Mesendoderm (in vitro differentiated cells): ENCODE results near the gene AMMECR1L.
"Not testable (repeated sequence)": the region's sequence is repeated elsewhere in the genome, so short reads cannot be mapped to it uniquely, and the experiment has no call there.

Source experiments
- DNase-seq: peaks from one replicate; pipeline ENCODE4 v3.0.0; 2013
- H2AK5ac ChIP-seq: 2 replicates; pipeline ENCODE4 v1.6.1; 2013; ENCODE audit warnings: low read length, inconsistent platforms
- H2BK120ac ChIP-seq: 2 replicates; pipeline ENCODE4 v1.6.1; 2013; ENCODE audit warnings: low read depth, mild to moderate bottlenecking, low read length, moderate library complexity, mixed read lengths
- H2BK15ac ChIP-seq: replicated peaks from 2 replicates; pipeline ENCODE4 v1.6.1; 2013; ENCODE audit warnings: low read depth, mild to moderate bottlenecking, moderate library complexity
- H2BK5ac ChIP-seq: 2 replicates; pipeline ENCODE4 v1.6.1; 2013; ENCODE audit warnings: low read length, inconsistent platforms
- H3K18ac ChIP-seq: 2 replicates; pipeline ENCODE4 v1.6.1; 2013; ENCODE audit warnings: mild to moderate bottlenecking, low read length, mixed read lengths
- H3K23ac ChIP-seq: one replicate; pipeline ENCODE4 v1.6.1; 2013; ENCODE audit warnings: low read length
- H3K27ac ChIP-seq: 2 replicates; pipeline ENCODE4 v1.5.1; 2013; ENCODE audit warnings: low read depth, mild to moderate bottlenecking, inconsistent platforms, low read length, moderate library complexity
- H3K27me3 ChIP-seq: 2 replicates; pipeline ENCODE4 v1.6.1; 2013; ENCODE audit warnings: low read length, control low read depth, mild to moderate bottlenecking, inconsistent platforms; ENCODE audit not compliant: insufficient read depth, poor library complexity
- H3K36me3 ChIP-seq: 2 replicates; pipeline ENCODE4 v1.6.1; 2013; ENCODE audit warnings: low read length, inconsistent platforms; ENCODE audit not compliant: control insufficient read depth, insufficient read depth
- H3K4ac ChIP-seq: one replicate; pipeline ENCODE4 v1.6.1; 2013; ENCODE audit warnings: low read depth, mild to moderate bottlenecking, low read length, moderate library complexity
- H3K4me1 ChIP-seq: 2 replicates; pipeline ENCODE4 v1.6.1; 2013; ENCODE audit warnings: low read depth, low read length, inconsistent platforms; ENCODE audit not compliant: control insufficient read depth
- H3K4me2 ChIP-seq: 2 replicates; pipeline ENCODE4 v1.6.1; 2013; ENCODE audit warnings: low read length
- H3K4me3 ChIP-seq: 2 replicates; pipeline ENCODE4 v1.5.1; 2013; ENCODE audit warnings: mild to moderate bottlenecking, low read length
- H3K56ac ChIP-seq: one replicate; pipeline ENCODE4 v1.6.1; 2013; ENCODE audit warnings: low read length
- H3K79me1 ChIP-seq: 2 replicates; pipeline ENCODE4 v1.6.1; 2013; ENCODE audit warnings: low read length, inconsistent platforms
- H3K79me2 ChIP-seq: 2 replicates; pipeline ENCODE4 v1.6.1; 2013; ENCODE audit warnings: mild to moderate bottlenecking, low read length; ENCODE audit not compliant: control insufficient read depth, insufficient read depth
- H3K9ac ChIP-seq: 2 replicates; pipeline ENCODE4 v1.6.1; 2013; ENCODE audit warnings: low read length, inconsistent platforms
- H4K5ac ChIP-seq: one replicate; pipeline ENCODE4 v1.6.1; 2013; ENCODE audit warnings: low read length
- H4K8ac ChIP-seq: one replicate; pipeline ENCODE4 v1.6.1; 2013; ENCODE audit warnings: low read depth, mild to moderate bottlenecking, control low read depth, low read length, moderate library complexity
- WGBS: extraction: QIAGEN DNeasy Blood & Tissue Kit; methylation state at CpG from one replicate; pipeline ENCODE4 v1.1.7; 2013; ENCODE audit warnings: low lambda C conversion rate, missing lambda C conversion rate; ENCODE audit not compliant: insufficient coverage; ENCODE audit errors: extremely low coverage; 5-methylcytosine and 5-hydroxymethylcytosine counted together

The AMMECR1L gene

DNA sequence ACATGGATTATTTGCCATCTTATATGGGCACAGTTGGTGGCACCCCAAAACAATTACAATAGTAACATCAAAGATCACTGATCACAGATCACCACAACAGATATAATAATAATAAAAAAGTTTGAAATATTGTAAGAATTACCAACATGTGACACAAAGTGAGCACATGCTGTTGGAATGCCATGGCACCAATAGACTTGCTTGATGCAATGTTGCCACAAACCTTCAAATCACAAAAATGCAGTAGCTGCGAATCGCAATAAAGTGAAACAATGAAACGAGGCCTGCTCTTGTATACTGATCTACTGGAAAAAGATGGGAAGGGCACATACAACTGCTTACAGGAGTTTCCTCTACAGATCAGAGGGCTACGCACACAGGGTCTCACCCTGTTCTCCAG, 32.2 kb upstream of the AMMECR1L start:
- no peak overlapping the region for H3K9ac ChIP-seq
- H2BK120ac ChIP-seq, result no peak overlapping the region
- H4K8ac ChIP-seq, result no peak overlapping the region
- H3K56ac ChIP-seq, result no peak overlapping the region
- no peak overlapping the region for H3K4ac ChIP-seq
- H3K27me3 ChIP-seq, result no peaks in the 10 kb centered on the region
- H2BK5ac ChIP-seq, result no peak overlapping the region
- no peak overlapping the region for H3K23ac ChIP-seq
- H3K79me2 ChIP-seq, result no peaks in the 10 kb centered on the region
- no peak overlapping the region for H3K27ac ChIP-seq
- H3K79me1 ChIP-seq, result no peaks in the 10 kb centered on the region
- no peak overlapping the region for H3K4me2 ChIP-seq
- no peak overlapping the region for H2BK15ac ChIP-seq
- H3K18ac ChIP-seq, result no peak overlapping the region
- H4K5ac ChIP-seq, result no peak overlapping the region
- H2AK5ac ChIP-seq, result no peak overlapping the region
- H3K4me1 ChIP-seq, result no peaks in the 10 kb centered on the region
- no peak overlapping the region for H3K4me3 ChIP-seq
- no CpG with 5 or more reads among the region's 4 CpGs for whole genome bisulfite sequencing
- H3K36me3 ChIP-seq, result no peaks in the 10 kb centered on the region
- no peak for DNase-seq

DNA sequence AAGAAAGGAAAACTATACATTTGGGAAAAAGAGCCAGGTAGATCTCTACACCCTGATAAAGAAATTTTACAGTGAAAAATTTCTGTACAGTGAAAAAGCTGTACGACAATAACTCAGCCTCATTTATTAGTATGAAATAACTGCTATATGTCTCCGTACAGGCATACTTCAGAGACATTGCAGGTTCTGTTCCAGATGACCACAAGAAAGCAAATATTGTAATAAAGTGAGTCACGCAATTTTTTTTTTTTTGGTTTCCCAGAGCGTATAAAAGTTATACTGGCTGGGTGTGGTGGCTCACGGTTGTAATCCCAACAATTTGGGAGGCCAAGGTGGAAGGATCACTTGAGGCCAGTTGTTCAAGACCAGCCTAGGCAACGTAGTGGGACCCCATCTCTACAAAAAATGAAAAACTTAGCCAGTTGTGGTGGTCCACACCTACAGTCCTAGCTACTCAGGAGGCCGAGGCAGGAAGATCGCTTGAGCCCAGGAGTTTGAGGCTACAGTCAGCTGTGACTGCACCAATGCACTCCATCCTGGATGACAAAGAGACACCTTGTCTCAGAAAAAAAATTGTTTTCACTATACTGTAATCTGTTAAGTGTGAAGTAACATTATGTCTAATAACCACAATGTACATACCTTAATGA, 28.2 kb upstream of the AMMECR1L start:
- H2AK5ac ChIP-seq, result no peak overlapping the region
- no peak overlapping the region for H4K5ac ChIP-seq
- no peaks in the 10 kb centered on the region for H3K36me3 ChIP-seq
- no peaks in the 10 kb centered on the region for H3K4me1 ChIP-seq
- H3K79me2 ChIP-seq, result no peaks in the 10 kb centered on the region
- no peak overlapping the region for H3K18ac ChIP-seq
- H3K56ac ChIP-seq, result no peak overlapping the region
- no peak overlapping the region for H3K4ac ChIP-seq
- H2BK120ac ChIP-seq, result no peak overlapping the region
- no peak overlapping the region for H2BK5ac ChIP-seq
- no peaks in the 10 kb centered on the region for H3K79me1 ChIP-seq
- no peak overlapping the region for H3K27ac ChIP-seq
- no peak overlapping the region for H4K8ac ChIP-seq
- no CpG with 5 or more reads among the region's 8 CpGs for WGBS
- no peak overlapping the region for H3K23ac ChIP-seq
- H2BK15ac ChIP-seq, result no peak overlapping the region
- no peak overlapping the region for H3K4me2 ChIP-seq
- DNase-seq, result no peak
- no peaks in the 10 kb centered on the region for H3K27me3 ChIP-seq
- H3K4me3 ChIP-seq, result no peak overlapping the region
- no peak overlapping the region for H3K9ac ChIP-seq

DNA sequence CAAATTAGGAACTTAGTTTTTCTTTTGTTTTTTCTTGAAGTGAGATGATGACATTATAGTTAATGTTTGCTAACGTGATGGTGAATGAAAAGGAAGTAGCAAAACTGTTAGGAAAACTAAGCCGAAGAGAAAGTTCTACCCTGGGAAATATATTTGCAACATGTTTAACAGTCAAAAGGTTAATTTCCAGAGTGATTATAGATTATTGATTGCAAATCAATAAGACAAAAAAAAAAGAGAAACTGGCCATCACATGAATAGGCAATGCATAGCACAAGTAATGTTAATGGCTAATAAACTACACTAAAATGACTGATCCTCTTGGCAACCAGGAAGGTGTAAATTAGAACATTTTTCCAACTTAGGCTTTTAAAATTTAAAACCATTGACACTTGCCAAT, 26.0 kb upstream of the AMMECR1L start:
- no peak overlapping the region for H4K8ac ChIP-seq
- H2BK5ac ChIP-seq, result no peak overlapping the region
- no peak overlapping the region for H3K18ac ChIP-seq
- H3K4me3 ChIP-seq, result no peak overlapping the region
- H3K56ac ChIP-seq, result no peak overlapping the region
- DNase-seq, result no peak
- no peak overlapping the region for H2BK15ac ChIP-seq
- no peaks in the 10 kb centered on the region for H3K27me3 ChIP-seq
- no peaks in the 10 kb centered on the region for H3K36me3 ChIP-seq
- no peaks in the 10 kb centered on the region for H3K79me1 ChIP-seq
- H3K79me2 ChIP-seq, result no peaks in the 10 kb centered on the region
- no peak overlapping the region for H3K9ac ChIP-seq
- H3K4me1 ChIP-seq, result no peaks in the 10 kb centered on the region
- H4K5ac ChIP-seq, result no peak overlapping the region
- no peak overlapping the region for H3K4me2 ChIP-seq
- no CpG with 5 or more reads among the region's 2 CpGs for WGBS
- no peak overlapping the region for H3K27ac ChIP-seq
- no peak overlapping the region for H3K4ac ChIP-seq
- no peak overlapping the region for H2AK5ac ChIP-seq
- no peak overlapping the region for H3K23ac ChIP-seq
- H2BK120ac ChIP-seq, result no peak overlapping the region

DNA sequence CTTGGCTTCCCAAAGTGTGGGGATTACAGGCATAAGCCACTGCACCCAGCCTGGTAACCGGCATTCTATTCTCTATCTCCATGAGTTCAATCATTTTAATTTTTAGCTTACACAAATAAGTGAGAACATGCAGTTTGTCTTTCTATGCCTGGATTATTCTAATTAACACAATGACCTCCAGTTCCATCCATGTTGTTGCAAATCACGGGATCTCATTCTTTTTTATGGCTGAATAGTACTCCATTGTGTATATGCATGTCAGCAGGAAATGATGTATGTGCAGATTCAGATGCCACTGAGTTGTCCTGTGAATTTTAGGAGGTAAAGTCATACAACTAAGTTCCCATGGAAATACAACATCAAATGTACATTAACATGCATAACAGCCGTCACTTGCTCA, 24.7 kb upstream of the AMMECR1L start:
- Histone ChIP-seq H2BK5ac (no peak overlapping the region), H3K4me1 (no peaks in the 10 kb centered on the region), H4K8ac (no peak overlapping the region), H2BK15ac (no peak overlapping the region), H4K5ac (no peak overlapping the region), H3K9ac (no peak overlapping the region), H3K27ac (no peak overlapping the region), H3K4me2 (no peak overlapping the region), H3K27me3 (no peaks in the 10 kb centered on the region), H3K4me3 (no peak overlapping the region), H2AK5ac (no peak overlapping the region), H3K18ac (no peak overlapping the region), H3K4ac (no peak overlapping the region), H3K23ac (no peak overlapping the region), H3K36me3 (no peaks in the 10 kb centered on the region), H2BK120ac (no peak overlapping the region), H3K56ac (no peak overlapping the region), H3K79me1 (no peaks in the 10 kb centered on the region), H3K79me2 (no peaks in the 10 kb centered on the region)
- DNase-seq, result no peak
- WGBS, result no CpG with 5 or more reads among the region's 3 CpGs

DNA sequence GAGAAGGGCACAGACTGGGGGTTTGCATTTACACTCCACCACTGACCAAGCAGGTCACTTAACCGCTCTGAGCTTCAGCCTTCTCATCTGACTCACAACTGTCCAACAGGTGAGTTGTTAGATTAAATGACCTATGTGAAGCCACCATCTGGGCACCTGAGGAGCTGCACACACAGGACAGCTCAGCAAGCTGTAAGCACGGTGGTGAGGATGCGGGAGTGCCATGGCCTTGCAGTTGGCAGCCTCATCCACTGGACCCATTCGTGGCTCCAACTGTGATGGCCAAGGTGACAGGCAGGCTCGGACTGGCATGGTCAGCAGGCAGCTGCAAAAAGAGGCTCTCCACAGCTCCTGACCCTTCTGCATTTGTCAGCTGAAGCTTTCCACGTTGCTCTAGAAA, 23.3 kb upstream of the AMMECR1L start:
- Histone ChIP-seq H3K79me1 (no peaks in the 10 kb centered on the region), H4K5ac (no peak overlapping the region), H2BK120ac (no peak overlapping the region), H3K4me1 (no peaks in the 10 kb centered on the region), H2BK5ac (no peak overlapping the region), H3K36me3 (no peaks in the 10 kb centered on the region), H3K27ac (no peak overlapping the region), H3K27me3 (no peaks in the 10 kb centered on the region), H4K8ac (no peak overlapping the region), H3K4me3 (no peak overlapping the region), H3K56ac (no peak overlapping the region), H3K4me2 (no peak overlapping the region), H3K79me2 (no peaks in the 10 kb centered on the region), H2AK5ac (no peak overlapping the region), H3K9ac (no peak overlapping the region), H3K18ac (no peak overlapping the region), H3K23ac (no peak overlapping the region), H3K4ac (no peak overlapping the region), H2BK15ac (no peak overlapping the region)
- WGBS, result no CpG with 5 or more reads among the region's 6 CpGs
- DNase-seq, result no peak

DNA sequence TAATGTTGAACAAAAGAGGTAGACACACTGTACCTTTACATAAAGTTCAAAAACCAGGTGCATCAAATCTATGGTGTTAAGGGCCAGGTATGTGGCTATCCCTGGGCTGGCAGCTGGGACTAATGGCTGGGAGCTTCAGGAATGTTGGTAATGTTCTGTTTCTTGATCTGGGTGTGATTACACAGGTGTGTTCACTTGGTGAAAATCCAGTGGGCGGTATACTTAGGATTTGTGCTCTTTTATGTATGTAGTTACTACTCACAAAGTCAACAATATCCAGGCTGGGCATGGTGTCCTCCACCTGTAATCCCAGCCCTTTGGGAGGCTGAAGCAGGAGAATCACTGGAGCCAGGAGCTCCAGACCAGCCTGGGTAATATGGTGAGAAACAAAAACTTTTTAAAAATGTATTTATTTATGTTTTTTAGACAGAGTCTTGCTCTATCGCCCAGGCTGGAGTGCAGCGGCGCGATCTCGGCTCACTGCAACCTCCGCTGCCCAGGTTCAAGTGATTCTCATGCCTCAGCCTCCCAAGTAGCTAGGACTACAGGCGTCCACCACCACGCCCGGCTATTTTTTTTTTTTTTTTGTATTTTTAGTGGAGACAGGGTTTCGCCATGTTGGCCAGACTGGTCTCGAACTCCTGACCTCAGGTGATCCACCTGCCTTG, 22.1 kb upstream of the AMMECR1L start:
- H2BK15ac ChIP-seq, H4K5ac ChIP-seq, H3K79me1 ChIP-seq, H3K27me3 ChIP-seq, H2BK120ac ChIP-seq, H3K23ac ChIP-seq, H2BK5ac ChIP-seq, H3K9ac ChIP-seq, H3K56ac ChIP-seq, DNase-seq, H3K4me1 ChIP-seq, H3K27ac ChIP-seq, H3K4ac ChIP-seq, H3K4me2 ChIP-seq, H3K18ac ChIP-seq, H4K8ac ChIP-seq, H3K4me3 ChIP-seq, H3K36me3 ChIP-seq, H2AK5ac ChIP-seq, H3K79me2 ChIP-seq: not testable (repeated sequence)
- no CpG with 5 or more reads among the region's 12 CpGs for WGBS
